Body of pancreas (tissue), 4 donors: ENCODE results near the gene ATRNL1. TPM values are rescaled to one million over a fixed set of nuclear protein-coding genes. Genes with fewer than 3 reads are reported as not detected.

Source experiments
- ATAC-seq: fragments of 150-250 bp; one replicate; pipeline ENCODE4 v1.9.1; 2016
- DNase-seq, 4 donors: peaks; one replicate each; pipeline ENCODE4 v3.0.0-alpha.2; 2019
- H3K27ac ChIP-seq, 4 donors: fragments of 200-600 bp; sonication (generic); 1 replicate in 3 of 4; 2 replicates in 1 of 4; pipeline versions ENCODE4 v1.5.1 to v1.6.1; 2016 to 2019; ENCODE audit warnings: mild to moderate bottlenecking in 1 of 4, mixed read lengths in 1 of 4, moderate library complexity in 1 of 4
- H3K27me3 ChIP-seq, 2 donors: fragments of 200-600 bp; sonication (generic); one replicate each; pipeline ENCODE4 v1.6.0; 2016; ENCODE audit warnings: mild to moderate bottlenecking in 1 of 2
- H3K36me3 ChIP-seq, 2 donors: fragments of 200-600 bp; sonication (generic); replicated peaks in 1 of 2; 2 replicates each; pipeline ENCODE4 v1.5.1; 2016; ENCODE audit warnings: low read depth in 2 of 2; ENCODE audit not compliant: insufficient read depth in 1 of 2
- H3K4me1 ChIP-seq: fragments of 200-600 bp; sonication (generic); one replicate; pipeline ENCODE4 v1.6.0; 2016
- H3K4me3 ChIP-seq, 2 donors: fragments of 200-600 bp; sonication (generic); 1 replicate in 1 of 2; 2 replicates in 1 of 2; pipeline ENCODE4 v1.5.1; 2016 to 2019
- H3K9me3 ChIP-seq, 3 donors: fragments of 200-600 bp; sonication (generic); 1 replicate in 2 of 3; 2 replicates in 1 of 3; pipeline ENCODE4 v1.5.1; 2016
- CTCF ChIP-seq, 7 experiments: fragments of 450-650 bp in 4 of 7; fragments of 200-600 bp in 3 of 7; sonication (generic) in 3 of 7; IDR thresholded peaks; one replicate each; pipeline ENCODE4 v1.5.1; 2016 to 2019; ENCODE audit warnings: antibody characterized with exemption in 7 of 7
- POLR2A ChIP-seq, 3 donors: fragments of 450-650 bp; IDR thresholded peaks; one replicate each; pipeline ENCODE4 v1.6.1; 2016; ENCODE audit warnings: antibody characterized with exemption in 3 of 3, mild to moderate bottlenecking in 2 of 3
- WGBS, 2 donors: methylation state at CpG; one replicate each; pipeline ENCODE4 v1.1.5; 2017; 5-methylcytosine and 5-hydroxymethylcytosine counted together
- intact Hi-C: fragments of 100-400 bp; cut with DNase I; formaldehyde crosslinking; loops from one replicate; pipeline ENCODE4 v1.15.1; 2023
- total RNA-seq, 2 donors: library from RNA; depleted of rRNA; stranded (reverse); fragments of >200 nt; gene quantifications; one replicate each; pipeline ENCODE4 v1.1.0, GENCODE V29; 2016

The ATRNL1 gene
- total RNA-seq, 2 donors from 2014 or later = 3.0 to 6.5 TPM

- intact Hi-C loops = no loop called here
- WGBS, 2 donors = 92 to 94% methylated on average over 3 of the region's 3 CpGs
- Histone ChIP-seq H3K9me3 (no peaks in the 10 kb centered on the region), H3K36me3 (no peaks in the 10 kb centered on the region), H3K27me3 (no peaks in the 10 kb centered on the region), H3K4me1 (no peaks in the 10 kb centered on the region), H3K27ac (no peak overlapping the region), H3K4me3 (no peak overlapping the region)
- no peak for TF ChIP-seq CTCF (IDR thresholded peaks at IDR 0.05)
- TF ChIP-seq POLR2A (IDR thresholded peaks at IDR 0.05) = no peak
- DNase-seq (no peak), ATAC-seq (no peak)
These were observed 895.2 kb downstream of the ATRNL1 start for GRCh38 chr10:115988380-115988779.

GRCh38 chr10:115989621-115990020 is 896.5 kb downstream of the ATRNL1 start:
- Histone ChIP-seq H3K27ac (no peak overlapping the region), H3K9me3 (no peaks in the 10 kb centered on the region), H3K4me3 (no peak overlapping the region), H3K4me1 (no peaks in the 10 kb centered on the region), H3K27me3 (no peaks in the 10 kb centered on the region), H3K36me3 (no peaks in the 10 kb centered on the region)
- TF ChIP-seq CTCF (IDR thresholded peaks at IDR 0.05) (no peak), POLR2A (IDR thresholded peaks at IDR 0.05) (no peak)
- ATAC-seq (no peak), DNase-seq (no peak)
- intact Hi-C loops = no loop called here
- 80 to 89% methylated on average over 3 of the region's 3 CpGs for WGBS, 2 donors

GRCh38 chr10:115992236-115992986 is 899.2 kb downstream of the ATRNL1 start:
- Histone ChIP-seq H3K9me3 (no peaks in the 10 kb centered on the region), H3K27ac (no peak overlapping the region), H3K36me3 (no peaks in the 10 kb centered on the region), H3K27me3 (no peaks in the 10 kb centered on the region), H3K4me1 (no peaks in the 10 kb centered on the region), H3K4me3 (no peak overlapping the region)
- intact Hi-C loops = no loop called here
- TF ChIP-seq POLR2A (IDR thresholded peaks at IDR 0.05) (no peak), CTCF (IDR thresholded peaks at IDR 0.05) (no peak)
- DNase-seq (no peak), ATAC-seq (no peak)
- 55 to 63% methylated on average over 5 of the region's 5 CpGs for whole genome bisulfite sequencing, 2 donors

- 27 to 44% methylated on average over 1 of the region's 1 CpG for WGBS, 2 donors
- intact Hi-C loops = no loop called here
- H3K4me3 ChIP-seq = no peak overlapping the region
These were observed 902.9 kb downstream of the ATRNL1 start for GRCh38 chr10:115996031-115996430.

More at GRCh38 chr10:115996031-115996430, 902.9 kb downstream of the ATRNL1 start:
- Histone ChIP-seq H3K27me3 (no peaks in the 10 kb centered on the region), H3K4me1 (peaks cover under 1% of the 10 kb centered on the region), H3K9me3 (no peaks in the 10 kb centered on the region), H3K36me3 (no peaks in the 10 kb centered on the region), H3K27ac (no peak overlapping the region)
- no peak for ATAC-seq
- no peak for DNase-seq
- TF ChIP-seq CTCF (IDR thresholded peaks at IDR 0.05) = no peak
- no peak for TF ChIP-seq POLR2A (IDR thresholded peaks at IDR 0.05)
